Stimulated activated CD8-positive, alpha-beta memory T cell treated with anti-CD3 and anti-CD28 coated beads, Interleukin-12 subunit alpha, Interleukin-12 subunit beta, amount 100 ng/mL, for 1 hour (primary cell): ENCODE data around the gene DPH7.
"Not testable (repeated sequence)": the region's sequence is repeated elsewhere in the genome, so short reads cannot be mapped to it uniquely, and the experiment has no call there.

Experiments used
- DNase-seq: peaks from one replicate; pipeline ENCODE4 v3.0.0-alpha.2; 2020; ENCODE audit warnings: low read depth

Gene DPH7

GRCh38 chr9:137578518-137579258 lies at the start of gene DPH7:
Gene DPH7 (minus strand): TSS chr9:137578925. CDS start chr9:137578777, 148 bp downstream.
- DNase-seq = peak; percentile 91

GRCh38 chr9:137627406-137627805 lies 48.7 kb upstream of the DPH7 start:
- DNase-seq = not testable (repeated sequence)

DNA sequence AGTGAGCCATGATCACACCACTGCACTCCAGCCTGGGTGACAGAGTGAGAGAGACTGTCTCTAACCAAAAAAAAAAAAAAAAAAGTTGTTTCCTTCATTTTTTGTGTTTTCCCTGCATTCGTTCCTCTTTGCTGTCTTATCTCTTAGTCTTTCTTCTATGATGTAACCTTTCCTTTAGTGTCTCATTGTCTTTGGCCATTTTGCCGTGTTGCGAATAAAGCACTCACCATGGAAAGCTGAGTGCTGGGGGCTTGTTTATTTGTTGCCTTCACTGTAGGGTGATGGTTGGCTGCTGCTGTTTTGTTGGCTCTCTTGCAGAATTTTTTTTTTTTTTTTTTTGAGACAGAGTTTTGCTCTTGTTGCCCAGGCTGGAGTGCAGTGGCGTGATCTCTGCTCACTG lies 47.7 kb upstream of the DPH7 start:
- DNase-seq = no peak

GRCh38 chr9:137622211-137622610 lies 43.5 kb upstream of the DPH7 start:
- DNase-seq = not testable (repeated sequence)

DNA sequence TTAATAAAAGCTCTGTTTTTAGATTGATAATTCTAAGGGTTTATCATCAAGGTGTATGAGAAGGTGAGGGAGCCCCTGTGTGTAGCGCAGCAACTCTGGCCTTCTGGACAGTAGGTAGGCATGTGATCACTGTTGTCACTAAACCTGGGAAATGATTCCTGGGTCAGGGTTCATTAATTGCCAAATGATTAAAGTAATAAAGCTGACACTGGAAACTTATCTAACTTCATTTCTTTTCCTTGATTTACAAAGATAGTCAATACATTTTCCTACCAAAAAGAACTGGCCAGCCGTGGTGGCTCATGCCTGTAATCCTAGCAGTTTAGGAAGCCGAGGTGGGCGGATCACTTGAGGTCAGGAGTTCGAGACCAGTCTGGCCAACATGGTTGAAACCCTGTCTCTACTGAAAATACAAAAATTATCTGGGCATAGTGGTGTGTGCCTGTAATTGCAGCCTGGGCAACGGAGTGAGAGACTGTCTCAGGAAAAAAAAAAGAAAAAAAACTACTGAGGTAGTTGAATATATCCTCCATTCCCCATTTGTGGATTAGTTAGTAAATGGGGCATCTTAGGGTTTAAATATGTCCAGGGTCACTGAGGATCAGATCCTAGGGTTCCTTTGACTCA lies 42.5 kb upstream of the DPH7 start:
- no peak for DNase-seq

DNA sequence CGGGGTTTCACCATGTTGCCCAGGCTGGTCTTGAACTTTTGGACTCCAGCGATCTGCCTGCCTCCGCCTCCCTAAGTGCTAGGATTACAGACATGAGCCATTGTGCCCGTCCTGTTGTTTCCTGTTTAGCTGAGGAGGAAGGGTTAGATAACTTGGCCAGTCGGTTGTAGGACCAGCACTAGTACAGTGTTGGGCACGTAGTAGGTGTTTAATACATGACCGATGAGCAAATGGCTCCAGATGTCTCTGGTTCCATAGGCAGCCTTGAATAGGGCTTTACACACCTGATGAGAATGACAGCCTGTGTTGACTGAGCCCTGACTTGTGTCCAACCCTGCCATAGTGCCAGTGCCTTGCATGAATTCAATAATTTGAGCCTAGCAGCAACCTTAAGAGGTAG lies 41.9 kb upstream of the DPH7 start:
- no peak for DNase-seq

GRCh38 chr9:137620048-137620405 lies 41.3 kb upstream of the DPH7 start:
- DNase-seq = no peak

- no peak for DNase-seq
These were observed 40.7 kb upstream of the DPH7 start for GRCh38 chr9:137619240-137620047.

GRCh38 chr9:137618105-137619067 lies 39.7 kb upstream of the DPH7 start, which contains the start of gene EHMT1:
Gene EHMT1 (plus strand): TSS chr9:137619005. CDS start chr9:137619029, 24 bp downstream.
- peak; percentile 83 for DNase-seq

GRCh38 chr9:137615387-137615871 lies 36.7 kb upstream of the DPH7 start:
- no peak for DNase-seq

DNA sequence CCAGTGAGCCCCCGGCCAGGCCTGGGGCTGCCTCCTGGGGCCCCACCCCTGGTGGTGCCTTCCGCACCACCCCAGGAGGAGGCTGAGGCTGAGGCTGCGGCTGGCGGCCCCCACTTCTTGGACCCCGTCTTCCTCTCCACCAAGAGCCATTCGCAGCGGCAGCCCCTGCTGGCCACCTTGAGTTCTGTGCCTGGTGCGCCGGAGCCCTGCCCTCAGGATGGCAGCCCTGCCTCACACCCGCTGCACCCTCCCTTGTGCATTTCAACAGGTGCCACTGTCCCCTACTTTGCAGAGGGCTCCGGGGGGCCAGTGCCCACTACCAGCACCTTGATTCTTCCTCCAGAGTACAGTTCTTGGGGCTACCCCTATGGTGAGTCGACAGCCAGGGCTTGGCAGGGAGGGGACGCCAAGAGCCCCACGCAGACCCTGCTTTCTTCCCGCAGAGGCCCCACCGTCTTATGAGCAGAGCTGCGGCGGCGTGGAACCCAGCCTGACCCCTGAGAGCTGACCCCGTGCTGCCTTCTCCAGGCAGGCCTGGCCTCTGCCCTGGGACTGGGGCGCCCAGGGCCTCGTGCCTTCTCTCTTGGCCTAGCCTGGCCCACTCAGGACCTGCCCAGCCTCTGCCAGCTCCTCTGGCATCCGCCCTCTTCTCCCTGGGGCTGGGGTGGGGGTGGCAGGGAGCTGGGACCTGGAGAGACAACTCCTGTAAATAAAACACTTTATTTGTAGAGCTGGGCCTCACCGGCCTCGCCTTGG lies 36.1 kb upstream of the DPH7 start:
- DNase-seq = no peak

DNA sequence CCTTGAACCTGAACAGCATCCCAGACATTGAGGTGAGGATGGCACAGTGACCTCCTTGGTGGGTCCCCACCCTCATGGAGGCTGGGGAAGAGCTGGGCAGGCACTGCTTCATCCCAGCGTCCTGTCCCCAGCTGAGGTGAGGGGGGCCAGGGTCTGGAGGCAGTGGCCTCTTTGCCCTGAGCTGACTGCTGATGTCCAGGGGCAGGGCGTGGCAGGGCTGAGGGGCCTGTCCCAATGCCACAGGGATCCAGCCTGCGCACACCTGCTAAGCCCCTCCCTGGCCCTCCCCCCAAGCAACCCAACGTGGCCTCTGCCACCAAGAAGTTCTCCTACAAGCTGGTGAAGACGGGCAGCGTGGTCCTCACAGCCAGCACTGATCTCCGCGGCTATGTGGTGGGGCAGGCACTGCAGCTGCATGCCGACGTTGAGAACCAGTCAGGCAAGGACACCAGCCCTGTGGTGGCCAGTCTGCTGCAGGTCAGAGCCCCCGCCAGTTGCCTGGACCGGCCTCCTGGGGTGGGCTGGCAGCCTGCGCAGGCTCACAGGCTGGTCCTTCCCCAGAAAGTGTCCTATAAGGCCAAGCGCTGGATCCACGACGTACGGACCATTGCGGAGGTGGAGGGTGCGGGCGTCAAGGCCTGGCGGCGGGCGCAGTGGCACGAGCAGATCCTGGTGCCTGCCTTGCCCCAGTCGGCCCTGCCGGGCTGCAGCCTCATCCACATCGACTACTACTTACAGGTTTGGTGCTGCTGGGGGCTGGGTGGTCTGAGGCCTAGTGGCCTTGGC lies 35.2 kb upstream of the DPH7 start:
- DNase-seq = no peak

- no peak for DNase-seq
These were observed 34.5 kb upstream of the DPH7 start for GRCh38 chr9:137613259-137613658.

DNA sequence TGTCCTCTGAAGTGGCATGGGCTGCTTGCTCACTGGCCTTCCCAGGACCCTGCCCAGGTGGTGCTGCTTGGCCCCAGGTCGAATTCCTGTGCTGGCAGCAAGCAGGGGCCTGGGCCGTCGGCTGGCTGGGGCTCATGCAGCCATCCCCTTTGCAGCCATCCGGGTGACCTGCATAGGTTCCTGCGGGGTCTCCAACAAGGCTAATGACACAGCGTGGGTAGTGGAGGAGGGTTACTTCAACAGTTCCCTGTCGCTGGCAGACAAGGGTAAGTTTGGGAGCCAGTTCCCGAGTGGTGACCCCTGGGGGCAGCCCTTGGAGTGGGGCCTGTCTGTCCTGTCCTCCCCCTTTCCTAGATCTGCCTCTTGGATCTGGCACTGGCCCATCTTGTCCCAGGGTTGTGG lies 34.0 kb upstream of the DPH7 start:
- no peak for DNase-seq

DNA sequence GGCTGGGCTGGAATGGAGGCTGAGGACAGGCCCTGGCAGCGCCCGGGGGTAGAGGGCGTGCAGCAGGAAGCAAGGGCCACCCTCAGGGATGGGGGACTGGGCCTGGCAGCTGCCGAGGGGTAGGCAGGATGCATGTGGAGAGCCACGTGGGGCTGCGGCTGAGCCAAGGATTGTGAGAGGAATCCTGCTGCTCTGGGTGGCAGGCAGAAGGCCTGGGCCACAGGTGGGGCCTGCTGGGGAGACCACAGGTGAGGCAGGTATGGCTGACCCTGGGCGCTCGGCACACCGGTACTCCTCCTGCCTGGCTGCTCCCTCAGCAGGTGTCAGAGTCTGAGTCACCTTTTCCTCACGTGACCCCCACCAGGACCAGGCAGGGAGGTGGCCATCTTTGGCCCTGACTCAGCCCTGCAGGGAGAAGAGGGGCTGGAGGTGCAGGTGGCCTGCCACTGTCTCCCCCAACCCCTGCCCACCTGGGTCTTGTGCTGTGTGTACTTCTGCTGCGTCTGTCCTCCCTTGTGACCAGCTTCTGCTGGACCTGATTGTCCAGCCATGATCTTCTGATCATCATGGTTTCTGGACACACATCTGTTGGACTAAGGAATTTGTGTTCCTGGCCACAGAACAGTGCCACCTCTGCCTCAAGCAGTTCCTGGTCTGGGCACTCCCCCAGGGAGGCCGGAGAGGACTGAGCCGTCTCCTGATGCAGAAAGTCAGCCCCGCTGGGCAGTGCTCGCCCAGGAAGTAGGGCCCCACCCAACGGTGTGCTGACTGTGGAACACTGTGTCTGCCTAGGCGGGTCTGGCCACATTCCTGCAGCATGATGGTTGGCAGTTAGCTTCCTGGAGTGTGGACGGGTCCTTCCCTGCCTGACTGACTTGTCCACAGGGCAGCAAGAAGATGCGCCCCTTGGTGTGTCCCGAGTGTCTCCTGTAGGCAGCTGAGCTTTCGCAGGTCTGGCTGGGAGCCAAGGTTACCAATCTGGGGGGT lies 33.2 kb upstream of the DPH7 start:
- DNase-seq = no peak

DNA sequence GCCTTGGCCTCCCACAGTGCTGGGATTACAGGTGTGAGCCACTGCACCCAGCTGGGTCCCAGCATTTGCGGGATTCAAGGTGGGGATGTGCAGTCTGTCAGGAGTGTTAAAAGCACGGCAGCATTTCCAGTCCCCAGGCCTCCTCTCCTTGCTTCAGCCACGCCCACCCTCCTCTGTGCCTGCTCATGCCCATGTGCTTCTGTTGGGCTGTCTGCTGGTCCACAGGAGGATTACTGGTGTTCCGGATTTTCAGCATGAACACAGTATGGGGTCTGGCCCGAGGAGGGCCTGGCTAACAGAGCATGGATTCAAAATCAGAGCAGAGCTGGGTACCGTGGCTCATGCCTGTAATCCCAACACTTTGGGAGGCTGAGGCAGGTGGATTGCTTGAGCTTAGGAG lies 32.2 kb upstream of the DPH7 start:
- no peak for DNase-seq

DNA sequence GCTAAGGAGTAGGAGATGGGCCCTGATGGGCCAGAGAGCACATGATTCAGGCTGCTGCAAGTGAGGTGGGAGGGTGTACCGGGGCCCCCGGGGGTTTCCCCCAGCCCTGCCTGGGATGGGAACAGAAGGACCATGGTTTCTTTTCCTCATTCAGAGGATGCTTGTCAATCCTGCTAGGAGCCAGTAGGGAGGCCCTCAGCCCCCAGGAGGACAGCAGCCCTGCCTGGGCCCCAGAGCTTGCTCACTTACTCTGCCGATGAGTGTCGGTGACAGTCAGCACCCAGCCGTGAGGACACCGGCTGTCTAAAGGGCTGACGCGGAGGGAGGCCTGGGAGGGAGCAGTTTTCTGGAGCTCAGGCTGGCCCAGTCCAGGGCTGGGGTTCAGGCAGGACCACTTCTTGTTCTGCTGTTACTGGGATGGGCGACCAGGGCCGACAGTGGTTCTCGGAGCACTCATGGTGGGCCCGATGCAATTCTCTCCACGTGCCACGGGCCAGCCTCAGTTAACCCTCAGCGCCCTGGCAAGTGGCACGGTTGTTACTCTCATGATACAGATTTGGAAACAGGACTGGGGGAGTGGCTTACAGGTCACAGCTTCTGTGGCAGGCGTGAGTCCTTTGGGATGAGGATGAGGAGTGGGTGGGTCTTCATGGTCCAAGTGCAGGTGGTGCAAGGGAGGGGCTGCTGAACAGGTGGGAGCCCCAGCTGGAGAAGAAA lies 28.6 kb upstream of the DPH7 start:
- no peak for DNase-seq

DNA sequence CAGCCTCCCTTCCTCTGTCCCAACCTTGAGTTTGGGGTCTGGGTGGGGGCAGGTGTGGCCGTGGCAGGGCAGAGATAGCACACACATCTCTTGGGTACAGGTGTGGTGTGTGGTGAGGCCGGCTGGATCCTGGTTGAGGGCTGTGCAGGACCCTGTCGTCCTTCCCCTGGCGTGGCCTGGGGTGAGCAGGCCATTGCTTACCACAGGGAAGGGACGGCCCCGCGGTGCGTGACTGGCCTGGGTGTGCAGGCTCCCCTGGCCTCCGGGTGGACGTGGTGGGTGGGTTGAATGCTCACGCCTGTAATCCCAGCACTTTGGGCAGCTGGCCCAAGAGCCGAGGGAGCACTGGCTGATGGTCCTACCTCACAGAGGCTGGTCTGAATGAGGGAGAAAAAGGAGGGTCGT lies 28.0 kb upstream of the DPH7 start:
- DNase-seq = no peak
